Calu3 (cell line): Measurements from ENCODE around the gene C5orf63. TPM values are rescaled to one million over a fixed set of nuclear protein-coding genes. Genes with fewer than 3 reads are reported as not detected.
"Not testable (repeated sequence)": the region's sequence is repeated elsewhere in the genome, so short reads cannot be mapped to it uniquely, and the experiment has no call there.

Source experiments
- Bru-seq: library from RNA; stranded (reverse); fragments of 400-500 nt; gene quantifications from one replicate; lab custom pipeline; 2021; lab: Mats Ljungman, UMichigan
- BruChase-seq, 2 experiments: library from RNA; stranded (reverse); fragments of 400-500 nt; gene quantifications; one replicate each; lab custom pipeline; 2021; lab: Mats Ljungman, UMichigan
- BruUV-seq: library from RNA; stranded (reverse); fragments of 400-500 nt; replicated peaks from 2 replicates; lab custom pipeline; 2021; lab: Mats Ljungman, UMichigan
- CTCF ChIA-PET: fragments of 300-600 bp; sonication (Branson Sonifier 250); formaldehyde crosslinking; loops from one replicate; lab custom pipeline; 2022; ENCODE audit warnings: antibody characterized with exemption; lab: Charles Lee
- DNase-seq: peaks from one replicate; pipeline ENCODE4 v3.0.0; 2022
- H3K27ac Mint-ChIP-seq: one replicate; pipeline ENCODE4 v1.8.0; 2022; ENCODE audit warnings: mixed read lengths; ENCODE audit not compliant: unreplicated experiment
- H3K27me3 Mint-ChIP-seq: one replicate; pipeline ENCODE4 v1.8.0; 2022; ENCODE audit warnings: mixed read lengths; ENCODE audit not compliant: unreplicated experiment
- H3K36me3 Mint-ChIP-seq: one replicate; pipeline ENCODE4 v1.8.0; 2022; ENCODE audit warnings: mild to moderate bottlenecking, moderate library complexity, mixed read lengths; ENCODE audit not compliant: insufficient read depth, unreplicated experiment
- H3K4me1 Mint-ChIP-seq: one replicate; pipeline ENCODE4 v1.8.0; 2022; ENCODE audit warnings: mild to moderate bottlenecking, low read depth, mixed read lengths; ENCODE audit not compliant: unreplicated experiment
- H3K4me3 Mint-ChIP-seq: one replicate; pipeline ENCODE4 v1.8.0; 2022; ENCODE audit warnings: mild to moderate bottlenecking, low read depth, moderate library complexity, mixed read lengths; ENCODE audit not compliant: unreplicated experiment
- H3K9me3 Mint-ChIP-seq: one replicate; pipeline ENCODE4 v1.8.0; 2022; ENCODE audit warnings: low read depth, mixed read lengths; ENCODE audit not compliant: unreplicated experiment
- CTCF ChIP-seq: fragments of 200-600 bp; IDR thresholded peaks from one replicate; pipeline ENCODE4 v1.8.0; 2022; ENCODE audit warnings: antibody characterized with exemption; ENCODE audit not compliant: unreplicated experiment
- intact Hi-C: fragments of 100-400 bp; cut with micrococcal nuclease; formaldehyde crosslinking; loops from one replicate; pipeline ENCODE4 v1.10.0; 2022; ENCODE audit not compliant: unreplicated experiment
- long read RNA-seq: library from polyadenylated mRNA; stranded (forward); transcript quantifications from one replicate; pipeline ENCODE4 v2.0.0, GENCODE V29; 2022
- total RNA-seq: library from RNA; stranded (reverse); gene quantifications from 2 replicates; pipeline ENCODE4 v1.2.3, GENCODE V29; 2022

C5orf63 gene
- 11.0 and 13.2 TPM in 2 replicates for total RNA-seq
- Bru-seq, nascent RNA, result percentile 58 among the genes with signal in this experiment
- percentile 50 among the genes with signal in this experiment for BruChase-seq, experiment 1, labeled RNA remaining after a 6-hour chase
- BruChase-seq, experiment 2, labeled RNA remaining after a 2-hour chase, result percentile 51 among the genes with signal in this experiment
- long read RNA-seq, full-length matches to known transcripts, result 3 of 6 reads
- long read RNA-seq, partial matches to known transcripts, result 1 of 6 reads
- long read RNA-seq, other reads (novel, unspliced or antisense), result 2 of 6 reads

GRCh38 chr5:127072861-127073846, at the start of gene C5orf63:
Gene C5orf63 (minus strand): TSS chr5:127073502. CDS start chr5:127058995, 14,507 bp downstream.
- intact Hi-C loops, result loop anchor here (2.0 to 5.0 kb wide), 2 partner anchors 68 to 134 kb away; no protein-coding TSS in a partner anchor
- H3K27me3 Mint-ChIP-seq, result no peaks in the 10 kb centered on the region
- BruUV-seq, result TSS peak; percentile 70
- CTCF ChIA-PET, result interaction anchor here (0.8 to 1.1 kb wide), 2 partner anchors 32 to 264 kb away, joined by 3 read pairs; no protein-coding TSS in a partner anchor
- peaks cover 10% of the 10 kb centered on the region for H3K36me3 Mint-ChIP-seq
- H3K9me3 Mint-ChIP-seq, result no peaks in the 10 kb centered on the region
- H3K27ac Mint-ChIP-seq, result peak within 1 kb of the TSS; percentile 90
- peak within 1 kb of the TSS; percentile 91 for H3K4me3 Mint-ChIP-seq
- H3K4me1 Mint-ChIP-seq, result no peaks in the 10 kb centered on the region
- DNase-seq, result peak; percentile 67
- TF ChIP-seq CTCF, result no peak

GRCh38 chr5:127112347-127112864, 39.1 kb upstream of the C5orf63 start:
- H3K27ac Mint-ChIP-seq, result no peak overlapping the region
- CTCF ChIA-PET, result no interaction called here
- H3K36me3 Mint-ChIP-seq, result no peaks in the 10 kb centered on the region
- no peak for TF ChIP-seq CTCF
- peaks cover 57% of the 10 kb centered on the region for H3K27me3 Mint-ChIP-seq
- no peaks in the 10 kb centered on the region for H3K4me1 Mint-ChIP-seq
- H3K9me3 Mint-ChIP-seq, result peaks cover 19% of the 10 kb centered on the region
- no peak overlapping the region for H3K4me3 Mint-ChIP-seq
- intact Hi-C loops, result no loop called here
- no TSS peak for BruUV-seq
- no peak for DNase-seq

GRCh38 chr5:127111112-127111511, 37.8 kb upstream of the C5orf63 start:
- Mint-ChIP-seq H3K9me3 (peaks cover 19% of the 10 kb centered on the region), H3K27me3 (peaks cover 50% of the 10 kb centered on the region), H3K4me3 (no peak overlapping the region), H3K36me3 (no peaks in the 10 kb centered on the region), H3K4me1 (no peaks in the 10 kb centered on the region), H3K27ac (no peak overlapping the region)
- TF ChIP-seq CTCF, result no peak
- CTCF ChIA-PET, result no interaction called here
- DNase-seq, result no peak
- intact Hi-C loops, result no loop called here
- BruUV-seq, result no TSS peak

- BruUV-seq, H3K27ac Mint-ChIP-seq, H3K4me3 Mint-ChIP-seq, H3K4me1 Mint-ChIP-seq, CTCF ChIA-PET, H3K36me3 Mint-ChIP-seq, DNase-seq, intact Hi-C loops: not testable (repeated sequence)
- Mint-ChIP-seq H3K27me3 (peaks cover 33% of the 10 kb centered on the region), H3K9me3 (peaks cover 19% of the 10 kb centered on the region)
These were observed 35.4 kb upstream of the C5orf63 start for GRCh38 chr5:127108624-127109260.
